ENCODE results near the gene DDC.

GRCh38 chr7:50431722-50432305 is 133.4 kb downstream of the DDC start:
- TF ChIP-seq, protein P1, sequence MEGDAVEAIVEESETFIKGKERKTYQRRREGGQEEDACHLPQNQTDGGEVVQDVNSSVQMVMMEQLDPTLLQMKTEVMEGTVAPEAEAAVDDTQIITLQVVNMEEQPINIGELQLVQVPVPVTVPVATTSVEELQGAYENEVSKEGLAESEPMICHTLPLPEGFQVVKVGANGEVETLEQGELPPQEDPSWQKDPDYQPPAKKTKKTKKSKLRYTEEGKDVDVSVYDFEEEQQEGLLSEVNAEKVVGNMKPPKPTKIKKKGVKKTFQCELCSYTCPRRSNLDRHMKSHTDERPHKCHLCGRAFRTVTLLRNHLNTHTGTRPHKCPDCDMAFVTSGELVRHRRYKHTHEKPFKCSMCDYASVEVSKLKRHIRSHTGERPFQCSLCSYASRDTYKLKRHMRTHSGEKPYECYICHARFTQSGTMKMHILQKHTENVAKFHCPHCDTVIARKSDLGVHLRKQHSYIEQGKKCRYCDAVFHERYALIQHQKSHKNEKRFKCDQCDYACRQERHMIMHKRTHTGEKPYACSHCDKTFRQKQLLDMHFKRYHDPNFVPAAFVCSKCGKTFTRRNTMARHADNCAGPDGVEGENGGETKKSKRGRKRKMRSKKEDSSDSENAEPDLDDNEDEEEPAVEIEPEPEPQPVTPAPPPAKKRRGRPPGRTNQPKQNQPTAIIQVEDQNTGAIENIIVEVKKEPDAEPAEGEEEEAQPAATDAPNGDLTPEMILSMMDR (IDR thresholded peaks at IDR 0.05) = no peak
- no peak for TF ChIP-seq POLR2A (IDR thresholded peaks at IDR 0.05; ENCODE audit: low read depth)

Measured in esophagus muscularis mucosa (tissue), 3 donors.